ENCODE data around the gene NTRK1. TPM values are rescaled to one million over a fixed set of nuclear protein-coding genes. Genes with fewer than 3 reads are reported as not detected.

The NTRK1 gene
- total RNA-seq, result 3.3 TPM

- no peak for DNase-seq (ENCODE audit: low spot score)
Observed at GRCh38 chr1:156860628-156861423, at the start of gene NTRK1. Gene NTRK1, plus strand, starts transcription at chr1:156860865. Its CDS starts 70 bp downstream, at chr1:156860935.

- DNase-seq (ENCODE audit: low spot score), result no peak
Observed at GRCh38 chr1:156811168-156811567, 49.5 kb upstream of the NTRK1 start.

GRCh38 chr1:156812293-156812990, 48.2 kb upstream of the NTRK1 start:
- no peak for DNase-seq (ENCODE audit: low spot score)

- no peak for DNase-seq (ENCODE audit: low spot score)
Observed at GRCh38 chr1:156813298-156813697, 47.4 kb upstream of the NTRK1 start.

GRCh38 chr1:156813750-156814570, 46.7 kb upstream of the NTRK1 start:
- DNase-seq (ENCODE audit: low spot score), result peak; percentile 58

GRCh38 chr1:156814571-156815260, 45.9 kb upstream of the NTRK1 start:
- DNase-seq (ENCODE audit: low spot score), result no peak

DNA sequence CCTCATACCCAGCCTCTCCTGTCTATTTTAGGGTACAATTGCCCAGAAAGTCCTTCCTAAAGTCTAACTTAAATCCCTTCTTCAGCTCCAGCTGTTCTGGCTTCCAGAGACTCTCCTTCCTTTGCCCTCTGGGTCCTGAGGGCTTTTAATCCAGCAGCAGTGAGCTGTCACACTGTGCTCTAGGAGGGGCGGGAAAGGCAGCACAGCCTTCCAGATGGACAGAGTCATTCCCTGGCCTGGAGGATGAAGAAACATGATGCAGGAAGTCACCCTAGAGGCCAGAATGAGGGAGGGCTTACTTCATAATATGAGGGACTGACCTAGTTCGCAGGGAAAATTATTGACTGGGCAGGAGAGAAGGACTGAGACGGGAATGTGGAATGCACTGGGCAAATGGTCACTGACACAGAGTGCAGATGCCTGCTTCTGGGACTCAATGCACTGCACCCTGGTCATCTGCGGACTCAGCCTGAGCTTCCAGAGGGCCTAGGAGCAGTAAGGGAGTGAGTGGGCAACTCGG, 45.3 kb upstream of the NTRK1 start:
- peak; percentile 39 for DNase-seq (ENCODE audit: low spot score)

GRCh38 chr1:156815961-156816422, 44.7 kb upstream of the NTRK1 start:
- DNase-seq (ENCODE audit: low spot score), result no peak

DNA sequence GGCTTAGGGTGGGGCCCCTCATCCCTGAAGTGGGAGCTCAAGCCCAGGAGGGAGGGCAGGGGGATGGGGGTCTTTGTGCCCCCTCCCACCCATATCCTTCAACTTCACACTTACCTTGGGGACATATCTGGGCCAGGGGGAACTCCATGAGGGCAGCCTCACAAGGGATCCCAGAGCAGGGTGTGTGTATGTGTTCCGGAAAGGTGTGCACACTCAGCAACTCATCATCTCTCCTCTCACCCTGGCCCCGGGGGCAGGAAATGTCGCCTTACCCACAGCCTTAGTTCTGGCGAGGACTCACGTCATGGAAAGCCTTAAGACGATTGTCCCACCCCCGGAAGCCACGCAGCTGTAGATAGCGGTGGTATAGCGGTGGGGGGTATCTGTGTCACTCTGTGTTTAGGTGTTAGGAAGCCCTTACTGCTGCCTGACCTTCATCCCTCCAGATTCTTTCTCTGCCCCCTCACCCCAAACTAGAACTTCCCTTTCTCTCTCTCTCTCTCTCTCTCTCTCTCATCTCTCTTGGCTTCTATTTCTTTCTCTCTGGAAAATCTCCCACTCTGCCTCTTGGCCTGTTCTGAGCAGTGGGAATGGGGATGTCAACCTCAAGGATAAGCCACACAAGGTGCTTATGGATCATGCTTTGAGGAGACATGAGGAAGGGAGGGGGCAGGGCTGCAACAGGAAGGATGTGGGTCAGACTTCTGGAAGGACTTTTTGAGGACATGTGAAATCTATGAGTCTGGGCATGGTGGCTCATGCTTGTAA, 43.9 kb upstream of the NTRK1 start, which contains the start of gene SH2D2A:
Gene SH2D2A (minus strand): TSS at position 288 of the 768 bp plus-strand sequence. CDS start 140 bp downstream, at position 148.
- peak; percentile 82 for DNase-seq (ENCODE audit: low spot score)

DNA sequence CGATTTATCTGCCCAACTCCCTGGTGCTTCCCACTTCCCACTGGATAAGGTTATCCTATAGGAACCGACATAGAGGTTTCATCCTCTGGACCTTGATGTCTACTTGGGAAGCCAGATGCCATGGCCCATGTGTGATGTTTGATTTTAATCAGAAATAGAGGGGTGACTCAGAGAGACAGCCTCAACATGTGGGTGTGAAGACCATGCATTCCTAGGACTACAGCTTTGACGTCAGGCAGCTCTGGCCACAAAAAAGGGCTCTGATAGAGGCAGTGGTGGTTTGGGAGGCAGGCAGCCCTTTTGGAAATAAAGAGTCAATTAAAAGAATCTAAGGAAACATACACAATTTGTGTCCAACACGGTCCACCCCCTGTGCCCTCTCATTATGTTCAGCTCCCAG, 38.9 kb upstream of the NTRK1 start:
- no peak for DNase-seq (ENCODE audit: low spot score)

- DNase-seq (ENCODE audit: low spot score), result no peak
Observed at GRCh38 chr1:156822680-156823079, 38.0 kb upstream of the NTRK1 start.

DNA sequence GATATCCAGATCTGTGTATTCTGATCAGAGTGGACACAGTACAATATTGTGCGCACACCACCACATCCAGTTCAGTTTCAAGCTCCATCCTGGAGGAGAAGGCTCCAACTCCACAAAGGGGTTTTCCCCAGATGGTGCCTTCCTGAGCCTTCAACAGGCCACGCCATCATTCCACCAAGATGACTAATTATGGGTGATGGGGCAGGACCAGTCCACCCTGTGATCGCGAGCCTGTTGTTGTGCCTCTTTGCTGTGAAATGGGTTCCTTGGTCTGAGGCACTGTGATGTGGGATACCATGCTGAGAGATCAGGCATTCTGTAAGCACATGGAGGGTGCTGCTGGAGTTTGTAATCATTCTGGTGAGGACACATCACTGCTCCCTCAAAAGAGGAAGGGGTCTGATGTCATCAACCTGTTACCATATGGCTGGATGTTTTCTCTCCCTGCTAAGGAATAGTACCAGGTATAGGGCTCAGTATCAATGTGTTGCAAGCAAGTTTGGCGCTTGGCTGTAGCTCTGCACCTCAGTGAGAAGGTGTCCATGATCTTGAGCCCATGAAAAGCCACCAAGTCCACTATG, 37.4 kb upstream of the NTRK1 start:
- DNase-seq (ENCODE audit: low spot score), result no peak

DNA sequence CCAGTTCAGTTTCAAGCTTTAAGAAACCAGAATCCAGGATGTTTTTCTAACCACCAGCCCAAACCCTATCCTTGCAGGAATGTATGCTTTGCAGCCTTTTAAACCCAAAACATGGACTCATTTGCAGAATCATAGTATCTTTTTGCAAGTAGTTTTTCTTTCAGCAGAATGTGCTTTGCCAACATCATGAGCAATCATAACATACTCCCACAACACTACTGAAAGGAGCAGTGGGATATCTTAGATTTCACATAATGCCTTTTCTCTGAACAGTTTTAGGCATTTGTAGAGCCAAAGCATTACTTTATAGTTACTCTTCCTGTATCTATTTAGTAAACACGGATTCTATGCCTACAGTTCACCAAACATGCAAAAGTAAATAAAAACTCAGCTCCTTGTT, 34.0 kb upstream of the NTRK1 start:
- DNase-seq (ENCODE audit: low spot score), result no peak

DNA sequence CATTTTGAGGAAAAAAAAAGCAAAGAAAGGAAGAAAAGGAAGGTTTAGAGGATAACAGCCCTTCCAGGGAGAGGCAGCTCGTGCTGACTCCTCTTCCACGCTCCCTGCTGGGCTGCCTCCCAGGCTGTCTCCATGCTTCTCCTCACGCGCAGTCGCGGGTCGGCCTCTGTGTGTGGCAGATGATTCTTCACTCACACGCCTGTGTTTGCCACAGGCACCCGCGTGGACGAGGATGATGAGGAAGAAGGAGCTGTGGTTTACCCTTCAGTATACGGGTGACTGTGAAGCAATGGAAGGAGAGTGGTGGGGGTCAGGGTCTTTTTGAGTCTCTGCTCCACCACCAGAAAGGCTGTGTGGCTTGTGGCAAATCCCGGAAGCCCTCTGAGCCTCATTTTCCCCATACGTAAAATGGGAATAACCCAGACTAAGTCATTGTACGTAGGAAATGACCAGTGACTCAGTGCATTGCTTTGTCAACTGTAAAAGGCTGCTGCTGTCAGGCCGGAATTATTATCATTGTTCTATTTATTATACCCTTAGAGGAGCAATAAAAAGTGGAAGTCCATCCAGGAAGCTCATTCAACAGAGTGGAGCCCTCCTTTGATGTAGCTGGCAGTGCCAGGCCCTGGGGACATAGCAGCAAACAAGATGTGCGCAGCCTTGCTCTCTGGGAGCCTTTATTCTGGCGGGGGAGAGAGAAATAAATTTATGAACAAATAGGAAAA, 32.1 kb upstream of the NTRK1 start:
- DNase-seq (ENCODE audit: low spot score), result no peak

DNA sequence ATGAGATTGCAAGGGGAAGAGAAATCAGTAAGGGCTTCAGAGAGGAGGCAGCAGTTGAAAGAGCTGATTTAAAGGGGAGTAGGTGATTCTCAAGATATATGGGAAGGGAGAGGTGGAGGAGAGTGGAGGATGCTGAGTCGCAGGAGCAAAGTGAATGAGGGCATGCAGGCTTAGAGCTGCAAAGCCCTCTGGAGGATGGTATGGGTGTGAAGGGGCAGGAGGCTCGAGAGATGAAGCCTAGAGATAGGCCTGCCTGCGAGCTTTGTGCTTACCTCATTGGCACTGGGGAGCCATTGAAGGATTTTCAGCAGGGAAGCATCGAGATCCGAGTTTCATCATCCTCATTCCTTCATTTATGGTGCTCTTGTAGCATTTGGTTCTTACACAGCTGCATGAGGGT, 28.2 kb upstream of the NTRK1 start:
- no peak for DNase-seq (ENCODE audit: low spot score)

GRCh38 chr1:156833603-156834002, 27.1 kb upstream of the NTRK1 start:
- DNase-seq (ENCODE audit: low spot score), result no peak

DNA sequence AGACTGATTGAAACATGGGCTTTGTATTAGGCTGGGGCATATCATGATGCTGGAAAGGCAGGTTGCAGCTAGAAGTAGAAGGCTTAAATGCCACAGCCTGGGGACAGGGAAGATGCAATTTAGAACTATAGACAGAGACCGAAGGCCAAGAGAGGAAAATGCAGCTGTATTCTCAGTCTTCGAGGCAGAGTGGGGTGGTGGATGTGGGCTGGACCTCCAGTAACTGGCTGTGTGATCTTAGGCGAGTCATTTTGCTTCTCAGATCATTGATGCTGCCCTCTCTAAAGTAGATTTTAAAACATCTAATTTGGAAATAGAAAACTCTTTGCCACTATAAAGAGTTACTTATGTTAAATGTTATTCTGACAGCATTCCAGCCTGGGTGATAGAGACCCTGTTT, 26.3 kb upstream of the NTRK1 start:
- no peak for DNase-seq (ENCODE audit: low spot score)

DNA sequence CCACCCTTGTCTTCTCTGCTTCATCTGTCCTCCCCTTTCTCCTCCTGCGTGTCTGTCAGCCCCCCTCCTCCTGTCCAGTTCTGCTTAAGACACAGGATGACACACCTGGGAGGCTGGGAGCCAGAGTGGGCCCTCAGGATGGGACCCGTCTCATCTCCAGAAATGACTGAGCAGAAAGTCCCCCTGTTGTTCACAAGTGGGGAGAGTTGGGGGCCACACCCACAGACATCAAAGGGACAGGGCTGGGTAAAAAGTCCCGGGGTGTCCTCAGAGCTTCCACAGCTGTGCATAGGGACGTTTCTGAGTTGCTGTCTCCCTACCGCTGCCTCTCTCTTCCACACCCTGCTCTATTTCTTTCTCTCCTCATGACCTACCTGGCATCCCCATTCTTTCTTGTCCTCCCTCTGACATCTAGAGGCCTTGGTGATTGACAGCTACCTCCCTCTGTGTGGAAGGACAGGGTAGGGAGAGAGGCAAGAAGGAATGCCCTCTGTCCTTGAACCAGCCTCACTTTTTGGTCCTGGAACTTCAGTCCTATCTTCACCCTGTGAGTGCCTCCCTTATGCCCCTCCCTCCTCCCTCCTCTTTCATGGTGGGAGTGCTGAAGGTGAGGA, 24.5 kb upstream of the NTRK1 start:
- DNase-seq (ENCODE audit: low spot score), result no peak

- no peak for DNase-seq (ENCODE audit: low spot score)
Observed at GRCh38 chr1:156836892-156837291, 23.8 kb upstream of the NTRK1 start.

Measured in mucosa of gallbladder (tissue), 1 donor.